Measurements from ENCODE around the gene UGT1A1.

DNA sequence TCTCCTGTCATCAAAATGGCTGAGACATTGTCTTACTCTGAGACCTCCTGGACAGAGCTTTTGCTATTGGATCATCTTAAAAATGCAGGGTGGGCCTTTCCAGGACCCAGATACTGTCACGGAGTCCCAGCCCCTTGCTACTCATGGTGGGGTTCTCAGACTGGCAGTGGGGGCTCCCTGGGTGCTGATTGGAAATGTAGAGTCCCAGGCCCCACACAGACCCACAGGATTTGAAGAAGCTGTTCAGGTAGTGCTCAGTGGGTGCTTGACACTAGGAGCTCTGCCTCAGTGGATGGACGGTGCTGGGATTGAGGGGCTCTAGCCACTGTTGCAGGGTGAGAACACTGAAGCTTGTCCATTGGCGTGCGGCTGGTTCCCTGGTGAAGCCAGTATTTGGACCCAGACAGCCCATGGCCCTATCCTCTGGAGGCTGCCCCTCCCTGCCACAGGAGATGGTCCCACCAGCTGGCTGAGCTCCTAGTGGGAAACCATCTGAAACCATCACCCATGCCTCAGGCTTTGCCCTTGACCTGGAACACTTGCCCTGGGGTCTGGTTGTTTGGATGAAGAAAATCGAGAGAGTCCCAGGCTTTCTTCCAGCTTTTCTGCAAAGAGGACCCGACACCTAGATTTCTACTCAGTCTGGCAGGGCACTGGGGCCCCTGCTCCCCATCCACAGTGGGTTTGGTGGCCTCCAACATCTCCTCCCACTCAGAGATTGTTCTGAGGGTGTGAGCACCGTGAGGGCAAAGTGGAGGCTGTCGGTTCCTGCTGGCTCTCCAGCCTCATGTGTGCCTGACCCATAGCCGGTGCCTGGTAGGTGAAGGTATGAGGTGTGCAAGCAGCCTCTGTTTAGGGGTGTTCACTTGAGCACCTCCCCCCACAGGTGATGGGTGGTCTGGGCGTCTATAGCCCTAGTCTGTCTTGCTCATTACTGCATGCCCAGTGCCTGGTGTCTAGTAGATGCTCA, 48.2 kb downstream of the UGT1A1 start:
- TF ChIP-seq, protein P1, sequence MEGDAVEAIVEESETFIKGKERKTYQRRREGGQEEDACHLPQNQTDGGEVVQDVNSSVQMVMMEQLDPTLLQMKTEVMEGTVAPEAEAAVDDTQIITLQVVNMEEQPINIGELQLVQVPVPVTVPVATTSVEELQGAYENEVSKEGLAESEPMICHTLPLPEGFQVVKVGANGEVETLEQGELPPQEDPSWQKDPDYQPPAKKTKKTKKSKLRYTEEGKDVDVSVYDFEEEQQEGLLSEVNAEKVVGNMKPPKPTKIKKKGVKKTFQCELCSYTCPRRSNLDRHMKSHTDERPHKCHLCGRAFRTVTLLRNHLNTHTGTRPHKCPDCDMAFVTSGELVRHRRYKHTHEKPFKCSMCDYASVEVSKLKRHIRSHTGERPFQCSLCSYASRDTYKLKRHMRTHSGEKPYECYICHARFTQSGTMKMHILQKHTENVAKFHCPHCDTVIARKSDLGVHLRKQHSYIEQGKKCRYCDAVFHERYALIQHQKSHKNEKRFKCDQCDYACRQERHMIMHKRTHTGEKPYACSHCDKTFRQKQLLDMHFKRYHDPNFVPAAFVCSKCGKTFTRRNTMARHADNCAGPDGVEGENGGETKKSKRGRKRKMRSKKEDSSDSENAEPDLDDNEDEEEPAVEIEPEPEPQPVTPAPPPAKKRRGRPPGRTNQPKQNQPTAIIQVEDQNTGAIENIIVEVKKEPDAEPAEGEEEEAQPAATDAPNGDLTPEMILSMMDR (IDR thresholded peaks at IDR 0.05) = no peak
- TF ChIP-seq POLR2A (IDR thresholded peaks at IDR 0.05) (no peak), POLR2AphosphoS5 (IDR thresholded peaks at IDR 0.05; ENCODE audit: insufficient read depth in 1 of 2, low read depth in 1 of 2) (no peak)

All from vagina (tissue), 2 donors.